GM10248 (cell line): ENCODE data around the gene CLRN1.

Experiments used
- CTCF ChIA-PET: fragments of 300-600 bp; sonication (Branson Sonifier 250); formaldehyde crosslinking; extraction: SDS; loops from one replicate; lab custom pipeline; 2021; ENCODE audit warnings: antibody characterized with exemption; lab: Yijun Ruan, JAX
- POLR2A ChIA-PET: fragments of 350-650 bp; sonication (Branson Sonifier 250); formaldehyde crosslinking; extraction: SDS; loops from one replicate; lab custom pipeline; 2020; ENCODE audit warnings: antibody characterized with exemption; lab: Yijun Ruan, JAX
- DNase-seq: peaks from one replicate; pipeline ENCODE4 v3.0.0; 2012; ENCODE audit errors: extremely low spot score
- TF ChIP-seq, protein P1 (sequence below): IDR thresholded peaks from 2 replicates; pipeline ENCODE4 v1.5.1; 2012; ENCODE audit warnings: mild to moderate bottlenecking, low read depth; ENCODE audit errors: extremely low read depth, missing control alignments, control extremely low read depth

The CLRN1 gene

DNA sequence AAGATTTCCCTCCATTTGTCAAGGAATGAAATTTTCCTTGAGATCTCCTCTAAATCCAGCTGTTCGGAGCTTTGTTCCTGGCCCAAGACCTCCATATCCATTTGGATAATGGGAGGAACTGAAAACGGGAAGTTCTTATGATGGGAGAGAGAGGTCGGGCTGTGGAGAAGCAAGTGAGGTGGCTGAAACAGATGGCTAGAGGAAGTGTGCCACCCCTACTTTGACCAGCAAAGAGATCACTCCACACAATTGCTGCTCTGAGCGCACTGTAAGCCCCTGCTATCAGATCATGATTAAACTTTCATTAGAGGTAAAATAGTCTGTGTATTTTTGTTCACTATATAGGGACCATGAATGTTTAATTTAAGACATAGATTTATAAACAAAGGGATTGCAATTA lies 67.2 kb downstream of the CLRN1 start, which contains the start of gene MINDY4B:
Gene MINDY4B (minus strand): TSS at position 101 of the 400 bp plus-strand sequence. CDS start 0 bp downstream, at position 101.
- CTCF ChIA-PET, result interaction anchor here (2.2 kb wide), 1 partner anchor 21 kb away, joined by 5 read pairs; no protein-coding TSS in a partner anchor
- DNase-seq, result no peak
- POLR2A ChIA-PET, result no interaction called here
- TF ChIP-seq, protein P1, sequence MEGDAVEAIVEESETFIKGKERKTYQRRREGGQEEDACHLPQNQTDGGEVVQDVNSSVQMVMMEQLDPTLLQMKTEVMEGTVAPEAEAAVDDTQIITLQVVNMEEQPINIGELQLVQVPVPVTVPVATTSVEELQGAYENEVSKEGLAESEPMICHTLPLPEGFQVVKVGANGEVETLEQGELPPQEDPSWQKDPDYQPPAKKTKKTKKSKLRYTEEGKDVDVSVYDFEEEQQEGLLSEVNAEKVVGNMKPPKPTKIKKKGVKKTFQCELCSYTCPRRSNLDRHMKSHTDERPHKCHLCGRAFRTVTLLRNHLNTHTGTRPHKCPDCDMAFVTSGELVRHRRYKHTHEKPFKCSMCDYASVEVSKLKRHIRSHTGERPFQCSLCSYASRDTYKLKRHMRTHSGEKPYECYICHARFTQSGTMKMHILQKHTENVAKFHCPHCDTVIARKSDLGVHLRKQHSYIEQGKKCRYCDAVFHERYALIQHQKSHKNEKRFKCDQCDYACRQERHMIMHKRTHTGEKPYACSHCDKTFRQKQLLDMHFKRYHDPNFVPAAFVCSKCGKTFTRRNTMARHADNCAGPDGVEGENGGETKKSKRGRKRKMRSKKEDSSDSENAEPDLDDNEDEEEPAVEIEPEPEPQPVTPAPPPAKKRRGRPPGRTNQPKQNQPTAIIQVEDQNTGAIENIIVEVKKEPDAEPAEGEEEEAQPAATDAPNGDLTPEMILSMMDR, result no peak

GRCh38 chr3:150902988-150903387 lies 69.5 kb downstream of the CLRN1 start:
- TF ChIP-seq, protein P1, result no peak
- DNase-seq, result no peak
- POLR2A ChIA-PET, result no interaction called here
- CTCF ChIA-PET, result interaction anchor here (1.2 to 1.7 kb wide), 2 partner anchors 10 to 15 kb away, joined by 4 read pairs; no protein-coding TSS in a partner anchor

DNA sequence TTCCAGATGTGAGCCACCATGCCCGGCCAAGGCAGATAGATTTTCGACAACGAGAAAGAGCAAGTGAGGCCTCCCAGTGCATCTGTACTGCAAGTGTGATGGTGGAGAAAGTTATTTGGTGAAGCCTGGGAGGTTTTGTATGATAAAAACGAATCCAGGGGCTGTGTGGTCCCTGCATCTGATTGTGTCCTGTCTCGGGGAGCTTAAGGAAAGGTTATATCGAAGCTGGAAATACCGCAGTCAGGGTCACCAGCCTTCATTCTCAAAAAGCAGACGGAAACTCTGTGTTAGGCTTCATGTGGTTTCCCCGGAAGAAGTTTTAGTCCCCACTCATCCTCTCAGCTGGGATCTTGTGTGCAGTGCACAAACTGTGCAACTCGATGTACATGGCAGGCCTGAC lies 70.7 kb downstream of the CLRN1 start:
- ChIA-PET POLR2A (no interaction called here), CTCF (interaction anchor here (1.0 to 1.7 kb wide), 2 partner anchors 9 to 166 kb away, joined by 3 to 4 read pairs; no protein-coding TSS in a partner anchor)
- TF ChIP-seq, protein P1, result no peak
- no peak for DNase-seq

DNA sequence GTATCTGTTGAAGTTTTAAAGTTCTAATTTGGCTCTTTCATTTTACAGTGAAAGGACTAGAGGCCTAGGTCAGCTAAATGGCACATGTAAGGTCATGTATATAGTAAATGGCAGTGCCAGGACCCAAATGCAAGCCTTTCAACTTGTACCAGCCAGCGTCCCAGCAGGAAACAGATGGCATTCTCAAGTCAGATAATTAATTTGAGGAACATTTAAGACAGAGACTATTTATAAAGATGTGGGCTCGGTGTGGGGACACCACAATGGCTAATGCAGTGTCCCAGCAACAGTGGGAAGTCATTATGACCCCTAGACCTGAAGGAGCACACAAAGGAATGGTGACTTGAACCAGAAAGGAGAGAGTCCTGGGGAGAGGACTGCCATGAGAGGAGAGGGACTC lies 73.4 kb downstream of the CLRN1 start:
- DNase-seq, result no peak
- CTCF ChIA-PET, result interaction anchor here (0.9 to 1.5 kb wide), 2 partner anchors 9 to 12 kb away, joined by 4 read pairs; no protein-coding TSS in a partner anchor
- TF ChIP-seq, protein P1, result no peak
- POLR2A ChIA-PET, result no interaction called here

DNA sequence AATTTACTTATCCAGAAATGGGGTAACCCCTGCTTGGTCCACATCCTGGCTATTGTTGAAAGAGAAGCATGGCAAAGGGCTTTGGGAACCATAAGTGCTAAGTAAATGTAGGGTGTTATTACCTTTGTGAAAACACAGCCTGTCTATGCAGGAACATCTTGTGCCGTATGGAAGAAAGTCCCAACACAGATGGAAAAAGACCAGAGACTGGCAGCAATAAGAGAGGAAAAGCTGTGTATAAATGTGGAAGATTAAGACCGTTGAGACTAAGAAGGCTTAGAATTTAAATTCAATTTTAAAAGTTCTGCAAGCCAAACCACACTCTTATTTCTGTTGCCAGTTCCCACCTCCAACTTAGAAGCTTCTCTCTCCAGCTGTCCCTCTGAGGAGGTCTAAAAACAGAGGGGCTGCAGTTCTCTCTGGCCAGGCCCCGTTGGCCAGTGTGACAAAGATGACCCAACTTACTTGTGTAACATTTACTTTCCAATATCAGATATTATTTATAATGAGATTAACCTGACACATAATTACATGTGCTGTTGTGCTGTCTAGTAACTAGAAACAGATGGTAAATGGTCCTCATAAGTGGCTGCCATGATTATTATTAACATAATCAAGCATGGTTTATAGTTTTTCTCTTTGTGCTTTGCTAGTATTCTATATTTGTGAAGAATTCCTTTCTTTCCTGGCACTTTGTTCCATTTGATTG lies 74.3 kb downstream of the CLRN1 start:
- CTCF ChIA-PET, result interaction anchor here (0.9 to 1.2 kb wide), 2 partner anchors 8 to 176 kb away, joined by 4 read pairs; no protein-coding TSS in a partner anchor

DNA sequence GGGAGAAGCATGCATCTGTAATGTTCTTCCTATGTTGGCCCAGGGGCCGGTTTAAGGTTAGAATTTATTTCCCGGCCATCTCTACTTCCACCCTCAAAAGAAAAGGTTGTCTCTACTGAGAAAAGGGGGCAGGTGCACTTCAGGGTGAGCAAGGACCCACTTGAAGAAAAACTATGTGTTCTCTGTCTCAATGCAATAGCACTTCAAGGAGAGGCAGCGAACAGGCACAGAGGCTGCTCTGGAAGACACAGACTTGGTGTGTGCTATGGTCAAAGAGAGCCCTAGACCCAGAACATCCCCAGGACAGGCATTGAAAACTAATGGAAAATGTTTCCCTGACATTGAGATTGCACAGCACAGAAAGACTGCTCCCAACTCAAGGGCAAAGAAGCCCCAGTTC lies 74.9 kb downstream of the CLRN1 start:
- DNase-seq, result no peak
- ChIA-PET CTCF (interaction anchor here (1.2 kb wide), 1 partner anchor 175 kb away, joined by 4 read pairs; no protein-coding TSS in a partner anchor), POLR2A (no interaction called here)
- TF ChIP-seq, protein P1, result no peak

More for the DNA sequence above, 74.3 kb downstream of the CLRN1 start:
- TF ChIP-seq, protein P1, result no peak
- no peak for DNase-seq
- POLR2A ChIA-PET, result no interaction called here
